A673 (cell line): ENCODE data around the gene CCSER1. TPM values are rescaled to one million over a fixed set of nuclear protein-coding genes. Genes with fewer than 3 reads are reported as not detected.

ENCODE experiments used
- BruUV-seq: library from RNA; stranded (reverse); fragments of 400-500 nt; replicated peaks from 2 replicates; lab custom pipeline; 2021; lab: Mats Ljungman, UMichigan
- CTCF ChIA-PET: fragments of 300-600 bp; sonication (Branson Sonifier 250); formaldehyde crosslinking; loops from one replicate; lab custom pipeline; 2022; ENCODE audit warnings: antibody characterized with exemption; lab: Charles Lee
- POLR2A ChIA-PET: fragments of 300-600 bp; sonication (Branson Sonifier 250); formaldehyde crosslinking; loops from one replicate; lab custom pipeline; 2022; ENCODE audit warnings: antibody characterized with exemption; ENCODE audit not compliant: low non-redundant PET; lab: Charles Lee
- DNase-seq: peaks from one replicate; pipeline ENCODE4 v3.0.0-alpha.2; 2015; ENCODE audit warnings: low spot score
- H3K27ac ChIP-seq: fragments of 200-600 bp; sonication (generic); 2 replicates; pipeline ENCODE4 v1.5.1; 2016; ENCODE audit warnings: mixed run types, low read depth, mild to moderate bottlenecking, mixed read lengths, antibody characterized with exemption, low read length; ENCODE audit not compliant: poor library complexity, severe bottlenecking
- H3K27me3 ChIP-seq: fragments of 200-600 bp; sonication (generic); replicated peaks from 2 replicates; pipeline ENCODE4 v1.6.1; 2017; ENCODE audit warnings: mixed run types, low read depth, mild to moderate bottlenecking, mixed read lengths, antibody characterized with exemption, low read length; ENCODE audit not compliant: insufficient read depth, poor library complexity
- H3K36me3 ChIP-seq: fragments of 200-600 bp; sonication (generic); 2 replicates; pipeline ENCODE4 v1.6.1; 2016; ENCODE audit warnings: mixed run types, mild to moderate bottlenecking, mixed read lengths, antibody characterized with exemption, low read length; ENCODE audit not compliant: insufficient read depth, poor library complexity, severe bottlenecking
- H3K4me1 ChIP-seq: fragments of 200-600 bp; sonication (generic); 2 replicates; pipeline ENCODE4 v1.6.1; 2017; ENCODE audit warnings: mixed run types, mild to moderate bottlenecking, mixed read lengths, antibody characterized with exemption, low read length; ENCODE audit not compliant: insufficient read depth, poor library complexity, severe bottlenecking
- H3K4me3 ChIP-seq: fragments of 200-600 bp; sonication (generic); 2 replicates; pipeline ENCODE4 v1.5.1; 2016; ENCODE audit warnings: low read depth, mixed run types, mild to moderate bottlenecking, mixed read lengths, low read length; ENCODE audit not compliant: poor library complexity, severe bottlenecking
- H3K9me3 ChIP-seq: fragments of 200-600 bp; sonication (generic); 2 replicates; pipeline ENCODE4 v1.6.1; 2016; ENCODE audit warnings: mixed run types, low read depth, mild to moderate bottlenecking, mixed read lengths, antibody characterized with exemption, low read length; ENCODE audit not compliant: poor library complexity, severe bottlenecking
- CTCF ChIP-seq: fragments of 300-800, 200-600 bp; sonication (generic); conservative IDR thresholded peaks from 2 replicates; pipeline ENCODE4 v1.5.1; 2017; ENCODE audit warnings: low read depth, mild to moderate bottlenecking, antibody characterized with exemption, low read length, moderate library complexity, mixed read lengths
- EZH2 ChIP-seq: fragments of 200-600 bp; sonication (generic); IDR thresholded peaks from 2 replicates; pipeline ENCODE4 v1.6.1; 2017; ENCODE audit warnings: borderline replicate concordance, low read depth, mild to moderate bottlenecking, mixed read lengths, antibody characterized with exemption, low read length; ENCODE audit not compliant: poor library complexity, severe bottlenecking
- intact Hi-C: fragments of 100-400 bp; cut with micrococcal nuclease; formaldehyde crosslinking; loops from one replicate; pipeline ENCODE4 v1.10.0; 2022; ENCODE audit not compliant: unreplicated experiment
- total RNA-seq: library from RNA; stranded (reverse); gene quantifications from 2 replicates; pipeline ENCODE4 v1.2.3, GENCODE V29; 2021

CCSER1 gene
- total RNA-seq, 1 experiment from 2014 or later: not detected

GRCh38 chr4:90536408-90536807 is 409.2 kb downstream of the CCSER1 start:
- no TSS peak for BruUV-seq

GRCh38 chr4:90537491-90537890 is 410.3 kb downstream of the CCSER1 start:
- Histone ChIP-seq H3K27ac (no peak overlapping the region), H3K36me3 (no peaks in the 10 kb centered on the region), H3K27me3 (no peaks in the 10 kb centered on the region), H3K4me1 (no peaks in the 10 kb centered on the region), H3K4me3 (no peak overlapping the region), H3K9me3 (no peaks in the 10 kb centered on the region)
- TF ChIP-seq EZH2 (no peak), CTCF (no peak)
- no peak for DNase-seq
- ChIA-PET CTCF (no interaction called here), POLR2A (no interaction called here)
- BruUV-seq: no TSS peak
- intact Hi-C loops: no loop called here

More at GRCh38 chr4:90536408-90536807, 409.2 kb downstream of the CCSER1 start:
- TF ChIP-seq EZH2 (no peak), CTCF (no peak)
- H3K4me1 ChIP-seq: no peaks in the 10 kb centered on the region
- no peaks in the 10 kb centered on the region for H3K9me3 ChIP-seq
- POLR2A ChIA-PET: no interaction called here
- DNase-seq: no peak
- intact Hi-C loops: no loop called here
- no peak overlapping the region for H3K27ac ChIP-seq
- H3K36me3 ChIP-seq: no peaks in the 10 kb centered on the region
- H3K27me3 ChIP-seq: no peaks in the 10 kb centered on the region
- H3K4me3 ChIP-seq: no peak overlapping the region
- CTCF ChIA-PET: no interaction called here

GRCh38 chr4:90540536-90540935 is 413.3 kb downstream of the CCSER1 start:
- BruUV-seq: no TSS peak
- TF ChIP-seq CTCF (no peak), EZH2 (no peak)
- Histone ChIP-seq H3K36me3 (no peaks in the 10 kb centered on the region), H3K27me3 (no peaks in the 10 kb centered on the region), H3K27ac (no peak overlapping the region), H3K9me3 (no peaks in the 10 kb centered on the region), H3K4me3 (no peak overlapping the region), H3K4me1 (no peaks in the 10 kb centered on the region)
- no peak for DNase-seq
- intact Hi-C loops: no loop called here
- POLR2A ChIA-PET: no interaction called here
- CTCF ChIA-PET: no interaction called here
